Neural crest cell (in vitro differentiated cells): ENCODE data around the gene CCDC87. TPM values are rescaled to one million over a fixed set of nuclear protein-coding genes. Genes with fewer than 3 reads are reported as not detected.

Source experiments
- DNase-seq: peaks from one replicate; pipeline ENCODE4 v3.0.0; 2021; ENCODE audit warnings: low read depth, mixed read lengths, low spot score
- H3K27ac Mint-ChIP-seq: one replicate; pipeline ENCODE4 v1.8.0; 2021; ENCODE audit warnings: mild to moderate bottlenecking, mixed read lengths; ENCODE audit not compliant: unreplicated experiment
- H3K27me3 Mint-ChIP-seq: 2 replicates; pipeline ENCODE4 v1.8.0; 2021; ENCODE audit warnings: low read depth, mild to moderate bottlenecking, mixed read lengths
- H3K36me3 Mint-ChIP-seq: 2 replicates; pipeline ENCODE4 v1.8.0; 2021; ENCODE audit warnings: low read depth, mild to moderate bottlenecking, mixed read lengths
- H3K4me1 Mint-ChIP-seq: 2 replicates; pipeline ENCODE4 v1.8.0; 2021; ENCODE audit warnings: mixed read lengths
- H3K4me3 Mint-ChIP-seq: one replicate; pipeline ENCODE4 v1.8.0; 2021; ENCODE audit warnings: mild to moderate bottlenecking, mixed read lengths
- H3K9me3 Mint-ChIP-seq: 2 replicates; pipeline ENCODE4 v1.8.0; 2021; ENCODE audit warnings: mixed read lengths
- CTCF ChIP-seq: fragments of 200-600 bp; sonication (generic); conservative IDR thresholded peaks from 2 replicates; pipeline ENCODE4 v1.5.0; 2021; ENCODE audit warnings: antibody characterized with exemption, mild to moderate bottlenecking
- total RNA-seq: library from RNA; stranded (reverse); gene quantifications from 2 replicates; pipeline ENCODE4 v1.2.1, GENCODE V29; 2021

CCDC87 gene
- total RNA-seq, 1 donor from 2014 or later, result 0.93 TPM

- H3K27ac Mint-ChIP-seq, result peak overlapping the region; percentile 61
- DNase-seq, result no peak
- no peak for TF ChIP-seq CTCF
- H3K27me3 Mint-ChIP-seq, result peaks cover 11% of the 10 kb centered on the region
- peaks cover 39% of the 10 kb centered on the region for H3K36me3 Mint-ChIP-seq
- no peaks in the 10 kb centered on the region for H3K9me3 Mint-ChIP-seq
- H3K4me1 Mint-ChIP-seq, result peaks cover 56% of the 10 kb centered on the region
- peak overlapping the region; percentile 99 for H3K4me3 Mint-ChIP-seq
Measured at GRCh38 chr11:66637557-66638176, 44.8 kb upstream of the CCDC87 start.

GRCh38 chr11:66636411-66636810, 43.5 kb upstream of the CCDC87 start:
- H3K9me3 Mint-ChIP-seq, result no peaks in the 10 kb centered on the region
- H3K36me3 Mint-ChIP-seq, result peaks cover 36% of the 10 kb centered on the region
- no peak for TF ChIP-seq CTCF
- no peak for DNase-seq
- peak overlapping the region; percentile 79 for H3K4me3 Mint-ChIP-seq
- H3K4me1 Mint-ChIP-seq, result peaks cover 44% of the 10 kb centered on the region
- no peak overlapping the region for H3K27ac Mint-ChIP-seq
- peaks cover 11% of the 10 kb centered on the region for H3K27me3 Mint-ChIP-seq

- H3K4me3 Mint-ChIP-seq, result no peak overlapping the region
- no peaks in the 10 kb centered on the region for H3K9me3 Mint-ChIP-seq
- TF ChIP-seq CTCF, result no peak
- no peak overlapping the region for H3K27ac Mint-ChIP-seq
- peaks cover 30% of the 10 kb centered on the region for H3K36me3 Mint-ChIP-seq
- DNase-seq, result no peak
- peaks cover 18% of the 10 kb centered on the region for H3K4me1 Mint-ChIP-seq
- no peaks in the 10 kb centered on the region for H3K27me3 Mint-ChIP-seq
Measured at GRCh38 chr11:66632952-66633351, 40.1 kb upstream of the CCDC87 start.

GRCh38 chr11:66631883-66632282, 39.0 kb upstream of the CCDC87 start:
- no peaks in the 10 kb centered on the region for H3K27me3 Mint-ChIP-seq
- no peaks in the 10 kb centered on the region for H3K9me3 Mint-ChIP-seq
- H3K4me3 Mint-ChIP-seq, result peak overlapping the region; percentile 32
- H3K36me3 Mint-ChIP-seq, result peaks cover 33% of the 10 kb centered on the region
- no peak for TF ChIP-seq CTCF
- no peak overlapping the region for H3K27ac Mint-ChIP-seq
- H3K4me1 Mint-ChIP-seq, result peaks cover 10% of the 10 kb centered on the region
- no peak for DNase-seq

GRCh38 chr11:66629356-66629755, 36.5 kb upstream of the CCDC87 start:
- Mint-ChIP-seq H3K27me3 (no peaks in the 10 kb centered on the region), H3K4me1 (peaks cover 3% of the 10 kb centered on the region), H3K4me3 (no peak overlapping the region), H3K36me3 (peaks cover 30% of the 10 kb centered on the region), H3K27ac (no peak overlapping the region), H3K9me3 (no peaks in the 10 kb centered on the region)
- no peak for DNase-seq
- no peak for TF ChIP-seq CTCF
